CD14-positive monocyte (primary cell): ENCODE results near the gene SALL1. TPM values are rescaled to one million over a fixed set of nuclear protein-coding genes. Genes with fewer than 3 reads are reported as not detected.

Experiments used
- DNase-seq, 3 donors: peaks; one replicate each; pipeline ENCODE4 v3.0.0-alpha.2; 2011 to 2022
- H2AFZ ChIP-seq: 2 replicates; pipeline ENCODE4 v1.6.0; 2012; ENCODE audit warnings: mild to moderate bottlenecking, low read depth, low read length, inconsistent platforms; ENCODE audit not compliant: insufficient read depth, poor library complexity, severe bottlenecking
- H3K27ac ChIP-seq, 2 donors: 1 replicate in 1 of 2; 2 replicates in 1 of 2; pipeline ENCODE4 v1.5.1; 2012 to 2013; ENCODE audit warnings: low read length in 2 of 2, control low read depth in 1 of 2, inconsistent platforms in 1 of 2, low read depth in 1 of 2, mild to moderate bottlenecking in 1 of 2
- H3K27me3 ChIP-seq, 2 donors: one replicate each; pipeline versions ENCODE4 v1.6.0 to v1.6.1; 2011 to 2013; ENCODE audit warnings: low read length in 2 of 2; ENCODE audit not compliant: control insufficient read depth in 2 of 2, insufficient read depth in 2 of 2
- H3K36me3 ChIP-seq, 2 donors: replicated peaks in 1 of 2; 1 replicate in 1 of 2; 2 replicates in 1 of 2; pipeline versions ENCODE4 v1.5.1 to v1.6.1; 2012 to 2013; ENCODE audit warnings: low read length in 2 of 2, control low read depth in 1 of 2, inconsistent platforms in 1 of 2, mild to moderate bottlenecking in 1 of 2; ENCODE audit not compliant: insufficient read depth in 2 of 2, control insufficient read depth in 1 of 2
- H3K4me1 ChIP-seq, 2 donors: 1 replicate in 1 of 2; 2 replicates in 1 of 2; pipeline versions ENCODE4 v1.5.1 to v1.6.1; 2012 to 2013; ENCODE audit warnings: low read length in 2 of 2, control low read depth in 1 of 2, inconsistent platforms in 1 of 2, mild to moderate bottlenecking in 1 of 2, moderate library complexity in 1 of 2; ENCODE audit not compliant: insufficient read depth in 2 of 2, control insufficient read depth in 1 of 2
- H3K4me2 ChIP-seq: replicated peaks from 2 replicates; pipeline ENCODE3; 2012; ENCODE audit warnings: low read length, moderate library complexity, mild to moderate bottlenecking; ENCODE audit not compliant: poor library complexity, severe bottlenecking; ENCODE audit errors: extremely low read depth
- H3K4me3 ChIP-seq, 3 experiments: fragments of 200-600 bp in 1 of 3; sonication (generic) in 1 of 3; replicated peaks in 1 of 3; 1 replicate in 2 of 3; 2 replicates in 1 of 3; pipeline ENCODE4 v1.5.1; 2011 to 2013; ENCODE audit warnings: low read length in 3 of 3, mild to moderate bottlenecking in 3 of 3, control low read depth in 2 of 3, low read depth in 2 of 3, inconsistent platforms in 1 of 3, moderate library complexity in 1 of 3
- H3K79me2 ChIP-seq: 2 replicates; pipeline ENCODE4 v1.6.0; 2012; ENCODE audit warnings: mild to moderate bottlenecking, control low read depth, inconsistent platforms, low read length, moderate library complexity; ENCODE audit not compliant: insufficient read depth
- H3K9ac ChIP-seq: 2 replicates; pipeline ENCODE4 v1.6.0; 2017; ENCODE audit warnings: low read length, mild to moderate bottlenecking; ENCODE audit not compliant: insufficient read depth, poor library complexity, severe bottlenecking
- H3K9me3 ChIP-seq, 2 donors: replicated peaks in 1 of 2; 1 replicate in 1 of 2; 2 replicates in 1 of 2; pipeline versions ENCODE4 v1.5.1 to v1.6.1; 2012 to 2013; ENCODE audit warnings: low read length in 2 of 2, control low read depth in 1 of 2; ENCODE audit not compliant: control insufficient read depth in 1 of 2, insufficient read depth in 1 of 2
- H4K20me1 ChIP-seq: 2 replicates; pipeline ENCODE4 v1.6.0; 2012; ENCODE audit warnings: mild to moderate bottlenecking, low read length, control low read depth, moderate library complexity; ENCODE audit not compliant: insufficient read depth
- H3K27ac Mint-ChIP-seq, 7 donors: one replicate each; pipeline ENCODE4 v1.8.0; 2020; ENCODE audit warnings: mild to moderate bottlenecking in 7 of 7, mixed read lengths in 7 of 7, moderate library complexity in 6 of 7, inconsistent platforms in 2 of 7
- H3K27me3 Mint-ChIP-seq, 3 donors: one replicate each; pipeline ENCODE4 v1.8.0; 2021 to 2022; ENCODE audit warnings: low read depth in 3 of 3, mild to moderate bottlenecking in 3 of 3, mixed read lengths in 3 of 3, moderate library complexity in 3 of 3, inconsistent platforms in 1 of 3
- H3K36me3 Mint-ChIP-seq, 2 donors: one replicate each; pipeline ENCODE4 v1.8.0; 2020; ENCODE audit warnings: mixed read lengths in 2 of 2, inconsistent platforms in 1 of 2, mild to moderate bottlenecking in 1 of 2
- H3K4me1 Mint-ChIP-seq: one replicate; pipeline ENCODE4 v1.8.0; 2020; ENCODE audit warnings: mild to moderate bottlenecking, mixed read lengths
- H3K4me3 Mint-ChIP-seq, 2 donors: one replicate each; pipeline ENCODE4 v1.8.0; 2020; ENCODE audit warnings: mild to moderate bottlenecking in 2 of 2, mixed read lengths in 2 of 2, moderate library complexity in 1 of 2
- H3K9me3 Mint-ChIP-seq, 7 donors: one replicate each; pipeline ENCODE4 v1.8.0; 2020 to 2022; ENCODE audit warnings: mixed read lengths in 7 of 7, mild to moderate bottlenecking in 6 of 7, moderate library complexity in 6 of 7, inconsistent platforms in 2 of 7
- CTCF ChIP-seq: fragments of 200-600 bp; IDR thresholded peaks from one replicate; pipeline ENCODE4 v1.8.0; 2022; ENCODE audit warnings: antibody characterized with exemption, mild to moderate bottlenecking
- WGBS: methylation state at CpG from one replicate; pipeline ENCODE4 v1.1.5; 2013; ENCODE audit warnings: missing lambda C conversion rate; ENCODE audit not compliant: insufficient coverage; 5-methylcytosine and 5-hydroxymethylcytosine counted together
- intact Hi-C, 2 donors: fragments of 100-400 bp; cut with micrococcal nuclease; formaldehyde crosslinking; loops; one replicate each; pipeline versions ENCODE4 v1.15.0 to v1.15.1; 2023
- polyA plus RNA-seq, 3 donors: library from polyadenylated mRNA; depleted of rRNA in 1 of 3; unstranded in 2 of 3; stranded (reverse) in 1 of 3; fragments of 300-500 nt in 2 of 3; fragments of >200 nt in 1 of 3; fragmentation: Illumina TruSeq in 2 of 3; gene quantifications; 1 replicate in 2 of 3; 2 replicates in 1 of 3; pipeline ENCODE4 v1.2.3, GENCODE V29; 2012 to 2021

The SALL1 gene
- polyA plus RNA-seq, 3 donors: not detected

DNA sequence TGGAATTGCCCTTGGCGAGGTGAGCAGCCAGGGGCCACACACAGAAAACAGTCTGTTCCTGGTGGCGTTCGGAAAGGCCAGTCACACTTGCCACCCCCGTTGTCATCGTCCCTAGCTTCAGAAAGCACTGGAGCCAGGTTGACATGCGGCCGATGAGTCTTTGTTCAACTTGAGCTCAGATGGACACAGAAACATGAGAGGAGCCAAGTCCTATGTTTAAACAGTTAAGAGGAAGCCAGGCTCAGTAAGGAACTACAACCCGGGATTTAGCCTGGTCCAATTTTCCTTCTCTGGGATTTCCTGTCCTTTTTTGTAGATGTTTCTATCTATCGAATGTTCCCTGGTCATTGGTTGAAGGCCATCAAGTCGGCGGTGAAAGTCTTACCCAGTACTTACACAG lies 19.5 kb downstream of the SALL1 start:
- H3K9ac ChIP-seq: no peak overlapping the region
- Mint-ChIP-seq H3K27me3 (peaks cover 44 to 55% (median 49%) of the 10 kb centered on the region in 3 donors), H3K36me3 (peaks cover 0 to 5% of the 10 kb centered on the region in 2 donors), H3K4me3 (peak overlapping the region in 1 of 2 donors; percentile 59), H3K9me3 (peaks cover 0 to 5% (median 2%) of the 10 kb centered on the region in 7 donors), H3K4me1 (no peaks in the 10 kb centered on the region), H3K27ac (no peak overlapping the region)
- H3K27ac ChIP-seq: no peak overlapping the region
- H2AFZ ChIP-seq: no peak overlapping the region
- H3K36me3 ChIP-seq: no peaks in the 10 kb centered on the region
- no peak for TF ChIP-seq CTCF
- no peak overlapping the region for H3K4me3 ChIP-seq
- intact Hi-C loops: no loop called here
- H3K9me3 ChIP-seq: no peaks in the 10 kb centered on the region
- H3K4me2 ChIP-seq: no peak overlapping the region
- WGBS: 74% methylated on average over 10 of the region's 11 CpGs
- H3K27me3 ChIP-seq: peaks cover 32 to 45% of the 10 kb centered on the region in 2 donors
- no peaks in the 10 kb centered on the region for H4K20me1 ChIP-seq
- no peak for DNase-seq
- no peaks in the 10 kb centered on the region for H3K79me2 ChIP-seq
- no peaks in the 10 kb centered on the region for H3K4me1 ChIP-seq

- H3K36me3 Mint-ChIP-seq: peaks cover 0 to 2% of the 10 kb centered on the region in 2 donors
- Histone ChIP-seq H3K79me2 (no peaks in the 10 kb centered on the region), H4K20me1 (no peaks in the 10 kb centered on the region), H3K9me3 (no peaks in the 10 kb centered on the region), H3K4me2 (no peak overlapping the region), H3K36me3 (no peaks in the 10 kb centered on the region), H3K27ac (no peak overlapping the region), H3K4me3 (no peak overlapping the region), H3K9ac (no peak overlapping the region), H3K4me1 (no peaks in the 10 kb centered on the region), H3K27me3 (peaks cover 18 to 25% of the 10 kb centered on the region in 2 donors), H2AFZ (no peak overlapping the region)
- intact Hi-C loops: no loop called here
- no peak overlapping the region for H3K27ac Mint-ChIP-seq
- no peak for TF ChIP-seq CTCF
- DNase-seq: no peak
- H3K4me3 Mint-ChIP-seq: no peak overlapping the region
- H3K4me1 Mint-ChIP-seq: no peaks in the 10 kb centered on the region
- peaks cover 0 to 5% (median 0%) of the 10 kb centered on the region in 7 donors for H3K9me3 Mint-ChIP-seq
- 20% methylated on average over 1 of the region's 8 CpGs for WGBS
- peaks cover 29 to 44% (median 35%) of the 10 kb centered on the region in 3 donors for H3K27me3 Mint-ChIP-seq
Observed at GRCh38 chr16:51129105-51129504, 22.0 kb downstream of the SALL1 start.
